H9 (cell line): ENCODE measurements around the gene PLD5. TPM values are rescaled to one million over a fixed set of nuclear protein-coding genes. Genes with fewer than 3 reads are reported as not detected.
A peak's percentile ranks its signal among the peaks of the same experiment; 100 is the strongest.

Source experiments
- DNase-seq: peaks from one replicate; pipeline ENCODE4 v3.0.0-alpha.2; 2017
- H2AFZ ChIP-seq: one replicate; pipeline ENCODE4 v1.6.1; 2013; ENCODE audit warnings: mild to moderate bottlenecking, low read length, control low read depth, moderate library complexity
- H2AK5ac ChIP-seq: 2 replicates; pipeline ENCODE4 v1.6.1; 2013; ENCODE audit warnings: low read length, control low read depth, mixed read lengths; ENCODE audit not compliant: insufficient read length
- H2BK120ac ChIP-seq: one replicate; pipeline ENCODE4 v1.6.1; 2013; ENCODE audit warnings: low read depth, mild to moderate bottlenecking, low read length, control low read depth, inconsistent platforms; ENCODE audit not compliant: poor library complexity, severe bottlenecking
- H2BK12ac ChIP-seq: 2 replicates; pipeline ENCODE4 v1.6.1; 2013; ENCODE audit warnings: low read length, control low read depth, mixed read lengths, low read depth; ENCODE audit not compliant: insufficient read length
- H2BK15ac ChIP-seq: 2 replicates; pipeline ENCODE4 v1.6.1; 2013; ENCODE audit warnings: low read depth, low read length, control low read depth
- H2BK20ac ChIP-seq: one replicate; pipeline ENCODE4 v1.6.1; 2013; ENCODE audit warnings: low read depth, mild to moderate bottlenecking, low read length, control low read depth, inconsistent platforms; ENCODE audit not compliant: poor library complexity, severe bottlenecking
- H2BK5ac ChIP-seq: 2 replicates; pipeline ENCODE4 v1.6.1; 2013; ENCODE audit warnings: low read length, control low read depth, mixed read lengths; ENCODE audit not compliant: insufficient read length
- H3K14ac ChIP-seq: 2 replicates; pipeline ENCODE4 v1.6.1; 2013; ENCODE audit warnings: low read length, control low read depth; ENCODE audit not compliant: insufficient read depth
- H3K18ac ChIP-seq: 2 replicates; pipeline ENCODE4 v1.6.1; 2013; ENCODE audit warnings: low read depth, mild to moderate bottlenecking, mixed read lengths, low read length, control low read depth; ENCODE audit not compliant: insufficient read length
- H3K23ac ChIP-seq: 2 replicates; pipeline ENCODE4 v1.6.1; 2013; ENCODE audit warnings: low read length, control low read depth, mixed read lengths, low read depth; ENCODE audit not compliant: insufficient read length
- H3K23me2 ChIP-seq: 2 replicates; pipeline ENCODE4 v1.6.1; 2013; ENCODE audit warnings: low read depth, mild to moderate bottlenecking, mixed read lengths, low read length, control low read depth; ENCODE audit not compliant: insufficient read length, poor library complexity, severe bottlenecking
- H3K27ac ChIP-seq: 2 replicates; pipeline ENCODE4 v1.5.1; 2013; ENCODE audit warnings: low read length, control low read depth, mixed read lengths, low read depth; ENCODE audit not compliant: insufficient read length
- H3K27me3 ChIP-seq: 2 replicates; pipeline ENCODE4 v1.6.1; 2013; ENCODE audit warnings: low read length, control low read depth, inconsistent platforms; ENCODE audit not compliant: insufficient read depth
- H3K4ac ChIP-seq: 2 replicates; pipeline ENCODE4 v1.6.1; 2013; ENCODE audit warnings: low read depth, mild to moderate bottlenecking, control low read depth, inconsistent platforms, low read length, moderate library complexity
- H3K4me1 ChIP-seq: 2 replicates; pipeline ENCODE4 v1.6.1; 2013; ENCODE audit warnings: low read length, control low read depth, inconsistent platforms; ENCODE audit not compliant: insufficient read depth
- H3K4me2 ChIP-seq: 2 replicates; pipeline ENCODE4 v1.6.1; 2013; ENCODE audit warnings: low read length, control low read depth, mixed read lengths; ENCODE audit not compliant: insufficient read length, insufficient read depth
- H3K56ac ChIP-seq: 2 replicates; pipeline ENCODE4 v1.6.1; 2013; ENCODE audit warnings: low read depth, mild to moderate bottlenecking, mixed read lengths, low read length, control low read depth; ENCODE audit not compliant: insufficient read length
- H3K79me1 ChIP-seq: 2 replicates; pipeline ENCODE4 v1.6.1; 2013; ENCODE audit warnings: low read depth, mild to moderate bottlenecking, moderate library complexity, low read length, control low read depth, inconsistent platforms; ENCODE audit not compliant: insufficient read depth, poor library complexity, severe bottlenecking
- H3K79me2 ChIP-seq: 2 replicates; pipeline ENCODE4 v1.6.1; 2013; ENCODE audit warnings: low read length, control low read depth, inconsistent platforms; ENCODE audit not compliant: insufficient read depth
- H3K9ac ChIP-seq: 2 replicates; pipeline ENCODE4 v1.6.1; 2013; ENCODE audit warnings: low read length, control low read depth, mixed read lengths; ENCODE audit not compliant: insufficient read length; ENCODE audit errors: extremely low read depth
- H3K9me3 ChIP-seq: one replicate; pipeline ENCODE4 v1.6.1; 2013; ENCODE audit warnings: low read depth, low read length, inconsistent platforms; ENCODE audit not compliant: control insufficient read depth
- H3T11ph ChIP-seq: one replicate; pipeline ENCODE4 v1.6.1; 2013; ENCODE audit warnings: mild to moderate bottlenecking, low read length, control low read depth, inconsistent platforms
- H4K20me1 ChIP-seq: one replicate; pipeline ENCODE4 v1.6.1; 2013; ENCODE audit not compliant: control insufficient read depth, insufficient read length, insufficient read depth
- H4K5ac ChIP-seq: 2 replicates; pipeline ENCODE4 v1.6.1; 2013; ENCODE audit warnings: low read depth, mild to moderate bottlenecking, mixed read lengths, low read length, control low read depth; ENCODE audit not compliant: insufficient read length
- H4K8ac ChIP-seq: replicated peaks from 2 replicates; pipeline ENCODE4 v1.6.1; 2013; ENCODE audit warnings: low read length, control low read depth, mixed read lengths, low read depth; ENCODE audit not compliant: insufficient read length
- H4K91ac ChIP-seq: 2 replicates; pipeline ENCODE4 v1.6.1; 2013; ENCODE audit warnings: low read depth, mild to moderate bottlenecking, moderate library complexity, mixed read lengths, low read length, control low read depth; ENCODE audit not compliant: insufficient read length
- H3K27ac Mint-ChIP-seq, 3 experiments: 2 replicates in 2 of 3; 3 replicates in 1 of 3; pipeline ENCODE4 v1.8.0; 2020 to 2021; ENCODE audit warnings: mixed read lengths in 3 of 3, mild to moderate bottlenecking in 1 of 3, moderate library complexity in 1 of 3
- H3K27me3 Mint-ChIP-seq: 2 replicates; pipeline ENCODE4 v1.8.0; 2021; ENCODE audit warnings: low read depth, mild to moderate bottlenecking, moderate library complexity, mixed read lengths
- H3K36me3 Mint-ChIP-seq, 3 experiments: 2 replicates in 2 of 3; 3 replicates in 1 of 3; pipeline ENCODE4 v1.8.0; 2020 to 2021; ENCODE audit warnings: low read depth in 3 of 3, mixed read lengths in 3 of 3; ENCODE audit not compliant: insufficient read depth in 1 of 3
- H3K4me1 Mint-ChIP-seq, 2 experiments: 2 replicates each; pipeline ENCODE4 v1.8.0; 2020; ENCODE audit warnings: mixed read lengths in 2 of 2
- H3K4me3 Mint-ChIP-seq, 2 experiments: 2 replicates in 1 of 2; 3 replicates in 1 of 2; pipeline ENCODE4 v1.8.0; 2020 to 2021; ENCODE audit warnings: mild to moderate bottlenecking in 2 of 2, mixed read lengths in 2 of 2, moderate library complexity in 1 of 2
- H3K9me3 Mint-ChIP-seq, 2 experiments: 2 replicates in 1 of 2; 3 replicates in 1 of 2; pipeline ENCODE4 v1.8.0; 2020; ENCODE audit warnings: mild to moderate bottlenecking in 2 of 2, mixed read lengths in 2 of 2, moderate library complexity in 1 of 2
- WGBS: extraction: QIAGEN DNeasy Blood & Tissue Kit; methylation state at CpG from one replicate; pipeline ENCODE4 v1.1.7; 2013; ENCODE audit warnings: missing lambda C conversion rate, low lambda C conversion rate, mixed read lengths; ENCODE audit not compliant: insufficient read length; ENCODE audit errors: extremely low coverage; 5-methylcytosine and 5-hydroxymethylcytosine counted together
- total RNA-seq: library from RNA; stranded (reverse); gene quantifications from 2 replicates; pipeline ENCODE4 v1.2.1, GENCODE V29; 2021
- TF ChIP-seq, protein P1 (sequence below): fragments of 200-600 bp; sonication (generic); conservative IDR thresholded peaks from 3 replicates; pipeline ENCODE4 v1.8.0; 2021; ENCODE audit warnings: antibody characterized with exemption, mild to moderate bottlenecking

Gene PLD5
- total RNA-seq, 1 experiment from 2014 or later: 5.2 TPM

DNA sequence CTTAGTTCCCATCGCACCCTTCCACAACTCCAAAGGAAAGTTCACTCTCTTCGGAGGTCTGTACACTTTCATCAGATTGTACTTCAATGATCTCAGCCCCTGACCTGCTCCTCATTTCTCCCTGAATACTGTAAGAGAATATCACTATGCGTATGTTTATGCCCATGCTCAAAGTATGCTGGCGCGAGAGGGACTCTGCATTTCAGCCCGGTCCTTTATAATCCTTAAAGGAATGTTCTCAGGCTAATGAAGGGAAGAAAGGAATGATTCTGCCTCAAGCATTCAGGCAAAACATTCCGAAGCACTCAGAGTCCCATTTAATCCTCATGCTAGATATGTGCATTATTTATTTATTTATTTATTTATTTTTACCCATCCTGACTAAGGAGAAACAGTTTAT lies 76.8 kb downstream of the PLD5 start:
- Histone ChIP-seq H4K8ac (no peak overlapping the region), H3K27ac (no peak overlapping the region), H2AK5ac (no peak overlapping the region), H2AFZ (peak overlapping the region; percentile 83), H2BK12ac (no peak overlapping the region), H3K9ac (no peak overlapping the region), H3K9me3 (no peaks in the 10 kb centered on the region), H3K4me1 (peaks cover 6% of the 10 kb centered on the region; the same call in 1 of the 2 replicates), H3K14ac (no peak overlapping the region), H3K79me2 (no peaks in the 10 kb centered on the region), H4K5ac (no peak overlapping the region), H3K4me2 (no peak overlapping the region), H2BK5ac (no peak overlapping the region), H2BK20ac (no peak overlapping the region), H3K23ac (no peak overlapping the region), H3K79me1 (no peaks in the 10 kb centered on the region), H2BK15ac (no peak overlapping the region), H3K18ac (no peak overlapping the region), H3K56ac (no peak overlapping the region), H3K4ac (no peak overlapping the region), H3K27me3 (no peaks in the 10 kb centered on the region), H4K91ac (no peak overlapping the region), H3T11ph (no peak overlapping the region), H4K20me1 (no peaks in the 10 kb centered on the region), H3K23me2 (no peaks in the 10 kb centered on the region), H2BK120ac (no peak overlapping the region)
- peaks cover 0 to 7% (median 0%) of the 10 kb centered on the region in 3 experiments; a peak in 1 of 7 replicates for H3K36me3 Mint-ChIP-seq
- peaks cover 34 to 35% of the 10 kb centered on the region in 2 experiments for H3K4me1 Mint-ChIP-seq
- peak overlapping the region; percentile 54 to 89 (median 88) for H3K27ac Mint-ChIP-seq
- H3K9me3 Mint-ChIP-seq: no peaks in the 10 kb centered on the region
- TF ChIP-seq, protein P1, sequence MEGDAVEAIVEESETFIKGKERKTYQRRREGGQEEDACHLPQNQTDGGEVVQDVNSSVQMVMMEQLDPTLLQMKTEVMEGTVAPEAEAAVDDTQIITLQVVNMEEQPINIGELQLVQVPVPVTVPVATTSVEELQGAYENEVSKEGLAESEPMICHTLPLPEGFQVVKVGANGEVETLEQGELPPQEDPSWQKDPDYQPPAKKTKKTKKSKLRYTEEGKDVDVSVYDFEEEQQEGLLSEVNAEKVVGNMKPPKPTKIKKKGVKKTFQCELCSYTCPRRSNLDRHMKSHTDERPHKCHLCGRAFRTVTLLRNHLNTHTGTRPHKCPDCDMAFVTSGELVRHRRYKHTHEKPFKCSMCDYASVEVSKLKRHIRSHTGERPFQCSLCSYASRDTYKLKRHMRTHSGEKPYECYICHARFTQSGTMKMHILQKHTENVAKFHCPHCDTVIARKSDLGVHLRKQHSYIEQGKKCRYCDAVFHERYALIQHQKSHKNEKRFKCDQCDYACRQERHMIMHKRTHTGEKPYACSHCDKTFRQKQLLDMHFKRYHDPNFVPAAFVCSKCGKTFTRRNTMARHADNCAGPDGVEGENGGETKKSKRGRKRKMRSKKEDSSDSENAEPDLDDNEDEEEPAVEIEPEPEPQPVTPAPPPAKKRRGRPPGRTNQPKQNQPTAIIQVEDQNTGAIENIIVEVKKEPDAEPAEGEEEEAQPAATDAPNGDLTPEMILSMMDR: no peak
- H3K27me3 Mint-ChIP-seq: no peaks in the 10 kb centered on the region
- peak overlapping the region in 1 of 2 experiments; percentile 3; a peak in 1 of 5 replicates for H3K4me3 Mint-ChIP-seq
- no CpG with 5 or more reads among the region's 7 CpGs for WGBS
- no peak for DNase-seq
